ES-I3 (cell line): Measurements from ENCODE around the gene MCCC1.

ENCODE experiments used
- H3K36me3 ChIP-seq: 2 replicates; pipeline ENCODE4 v1.6.1; 2013; ENCODE audit warnings: mild to moderate bottlenecking, low read length, control low read depth, moderate library complexity; ENCODE audit not compliant: insufficient read depth
- H3K4me1 ChIP-seq: 2 replicates; pipeline ENCODE4 v1.6.1; 2013; ENCODE audit warnings: mild to moderate bottlenecking, control low read depth, low read length; ENCODE audit not compliant: insufficient read depth
- H3K9ac ChIP-seq: 2 replicates; pipeline ENCODE4 v1.6.1; 2013; ENCODE audit warnings: low read depth, mild to moderate bottlenecking, low read length, moderate library complexity
- H3K9me3 ChIP-seq: 2 replicates; pipeline ENCODE4 v1.6.1; 2013; ENCODE audit warnings: mild to moderate bottlenecking, low read length, moderate library complexity; ENCODE audit not compliant: control insufficient read depth, insufficient read depth

The MCCC1 gene

DNA sequence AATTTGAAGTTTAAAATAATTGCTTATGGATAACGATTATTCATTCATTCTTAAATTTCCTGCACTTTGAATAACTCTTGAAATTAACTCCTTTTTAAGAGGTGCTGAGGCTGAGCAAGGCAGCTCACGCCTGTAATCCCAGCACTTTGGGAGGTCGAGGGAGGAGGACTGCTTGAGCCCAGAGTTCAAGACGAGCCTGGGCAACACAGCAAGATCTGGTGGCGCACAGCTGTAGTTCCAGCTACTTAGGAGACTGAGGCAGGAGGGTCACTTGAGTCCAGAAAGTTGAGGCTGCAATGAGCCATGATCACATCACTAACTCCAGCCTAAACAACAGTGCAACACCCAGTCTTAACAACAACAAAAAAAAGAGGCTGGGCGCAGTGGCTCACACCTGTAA lies 126.9 kb downstream of the MCCC1 start:
- no peak overlapping the region for H3K9ac ChIP-seq
- H3K4me1 ChIP-seq: peaks cover 20% of the 10 kb centered on the region
- H3K36me3 ChIP-seq: no peaks in the 10 kb centered on the region
- H3K9me3 ChIP-seq: no peaks in the 10 kb centered on the region

DNA sequence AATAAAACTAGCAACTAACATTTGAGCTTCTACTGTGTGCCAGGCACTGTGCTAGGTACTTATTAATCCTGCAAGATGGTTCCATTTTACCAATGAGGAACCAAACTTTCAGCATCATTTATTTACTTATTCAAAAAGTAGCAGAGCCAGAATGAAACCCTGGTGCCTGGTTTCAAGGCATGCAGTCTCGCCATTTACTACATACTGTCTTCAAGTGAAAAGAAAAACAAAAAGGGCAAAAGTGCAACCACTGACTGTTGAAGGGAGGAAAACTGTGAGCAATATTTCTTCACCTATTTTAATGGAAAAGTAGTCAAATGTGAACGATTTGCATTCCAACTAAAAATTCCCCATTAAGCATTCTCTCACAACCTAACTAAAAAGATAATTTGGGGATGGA lies 127.7 kb downstream of the MCCC1 start:
- Histone ChIP-seq H3K9ac (no peak overlapping the region), H3K36me3 (no peaks in the 10 kb centered on the region), H3K4me1 (peaks cover 20% of the 10 kb centered on the region), H3K9me3 (no peaks in the 10 kb centered on the region)

DNA sequence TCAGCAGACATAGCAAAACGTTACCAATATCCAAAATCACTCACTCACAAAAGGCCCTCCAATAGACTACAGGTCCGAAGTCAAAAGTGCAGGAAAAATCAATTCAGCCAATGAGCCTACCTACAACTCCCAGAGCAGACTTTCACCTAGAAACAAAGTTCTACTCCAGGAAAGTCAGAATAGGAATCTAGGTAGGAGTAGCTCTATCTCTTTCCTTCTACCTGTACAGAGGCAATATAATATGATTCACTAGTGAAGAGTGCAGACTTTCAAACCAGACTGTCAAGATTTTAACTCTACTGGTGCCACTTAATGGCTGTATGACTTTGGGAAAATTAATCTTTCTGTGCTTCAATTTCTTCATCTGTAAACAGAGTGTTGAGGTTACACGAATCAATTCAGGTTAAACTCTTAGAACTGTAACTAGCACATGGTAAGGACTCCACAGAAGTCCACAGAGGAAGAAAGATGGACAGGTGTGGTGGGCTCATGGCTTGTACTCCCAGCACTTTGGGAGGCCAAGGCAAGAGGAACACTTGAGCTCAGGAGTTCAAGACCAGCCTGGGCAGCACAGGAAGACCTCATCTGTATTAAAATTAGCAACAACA lies 128.4 kb downstream of the MCCC1 start:
- no peaks in the 10 kb centered on the region for H3K9me3 ChIP-seq
- no peaks in the 10 kb centered on the region for H3K36me3 ChIP-seq
- peaks cover 20% of the 10 kb centered on the region for H3K4me1 ChIP-seq
- no peak overlapping the region for H3K9ac ChIP-seq

DNA sequence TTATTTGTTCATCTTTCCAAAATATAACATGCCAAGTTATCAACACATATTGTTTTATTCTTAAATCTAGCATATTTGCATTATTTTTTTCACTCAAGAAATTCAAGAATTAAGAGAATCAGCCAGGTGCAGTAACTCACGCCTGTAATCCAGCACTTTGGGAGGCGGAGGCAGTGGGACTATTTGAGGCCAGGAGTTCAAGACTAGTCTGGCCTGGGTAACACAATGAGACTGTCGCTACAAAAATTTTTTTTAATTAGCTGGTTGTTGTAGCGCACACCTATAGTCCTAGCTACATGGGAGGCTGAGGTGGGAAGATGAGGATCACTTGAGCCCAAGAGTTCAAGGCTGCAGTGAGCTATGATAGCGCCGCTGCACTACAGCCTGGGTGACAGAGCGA lies 129.4 kb downstream of the MCCC1 start:
- no peaks in the 10 kb centered on the region for H3K9me3 ChIP-seq
- H3K4me1 ChIP-seq: peaks cover 20% of the 10 kb centered on the region
- no peaks in the 10 kb centered on the region for H3K36me3 ChIP-seq
- no peak overlapping the region for H3K9ac ChIP-seq

DNA sequence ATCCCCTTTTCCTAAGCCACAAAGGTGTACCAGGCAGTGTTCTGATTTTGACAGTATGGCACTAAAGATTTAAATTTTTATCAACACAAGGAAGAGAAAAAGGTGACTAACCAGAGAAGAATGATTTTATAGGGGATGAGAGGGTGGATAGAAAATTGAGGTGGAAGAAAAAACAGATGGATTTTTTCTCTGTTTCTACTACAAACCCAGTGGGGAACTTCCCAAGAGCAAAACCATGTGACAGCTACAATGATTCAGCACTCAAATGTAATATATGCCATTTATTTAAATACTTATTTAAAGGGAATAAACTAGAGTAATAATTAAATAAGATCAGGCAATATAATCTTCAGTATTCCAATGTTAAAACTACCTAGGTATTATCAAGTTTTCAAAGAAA lies 130.0 kb downstream of the MCCC1 start:
- Histone ChIP-seq H3K4me1 (peaks cover 20% of the 10 kb centered on the region), H3K9me3 (no peaks in the 10 kb centered on the region), H3K9ac (no peak overlapping the region), H3K36me3 (no peaks in the 10 kb centered on the region)

DNA sequence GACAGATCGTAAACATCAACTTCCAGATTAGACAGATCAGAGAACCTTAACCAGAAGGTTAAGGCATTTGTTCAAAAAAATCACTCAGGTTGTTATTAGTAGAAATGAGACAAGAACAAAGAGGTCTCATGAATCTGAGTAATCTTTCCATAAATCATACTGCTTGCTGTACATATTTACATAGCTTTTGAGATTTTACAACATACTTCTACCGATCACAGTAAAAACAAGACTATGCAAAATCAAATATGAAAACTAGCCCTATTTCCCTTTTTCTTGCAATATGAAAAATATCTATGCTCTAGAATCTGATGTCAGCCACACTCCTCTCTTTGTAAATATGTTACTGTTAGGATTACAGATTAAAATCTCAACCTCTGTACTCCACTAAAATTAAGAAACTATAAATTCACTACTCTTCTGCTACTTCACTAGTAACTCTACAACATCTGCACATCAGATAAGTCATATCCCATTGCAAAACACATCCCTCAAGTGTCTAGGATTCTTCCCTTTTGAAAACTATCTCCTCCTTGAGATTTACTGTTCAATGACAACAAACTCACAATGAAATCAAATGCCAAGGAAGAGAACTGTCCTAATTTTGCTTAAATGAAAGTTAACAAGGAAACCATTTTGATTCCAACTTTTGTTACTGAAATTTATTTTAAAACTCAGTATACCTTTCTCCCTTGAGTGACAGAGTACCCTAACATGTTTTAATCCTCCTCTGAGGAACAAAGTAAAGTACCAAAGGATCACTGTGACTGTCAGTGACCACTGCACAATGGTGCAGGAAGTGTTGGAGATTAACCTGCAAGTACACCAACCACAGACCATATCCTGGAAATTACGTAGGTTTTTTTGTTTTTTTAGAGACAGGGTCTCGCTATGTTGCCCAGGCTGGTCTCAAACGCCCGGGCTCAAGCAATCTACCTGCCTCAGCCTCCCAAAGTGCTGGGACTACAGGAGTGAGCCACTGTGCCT lies 131.8 kb downstream of the MCCC1 start:
- Histone ChIP-seq H3K9ac (no peak overlapping the region), H3K9me3 (no peaks in the 10 kb centered on the region), H3K4me1 (peaks cover 20% of the 10 kb centered on the region), H3K36me3 (no peaks in the 10 kb centered on the region)

DNA sequence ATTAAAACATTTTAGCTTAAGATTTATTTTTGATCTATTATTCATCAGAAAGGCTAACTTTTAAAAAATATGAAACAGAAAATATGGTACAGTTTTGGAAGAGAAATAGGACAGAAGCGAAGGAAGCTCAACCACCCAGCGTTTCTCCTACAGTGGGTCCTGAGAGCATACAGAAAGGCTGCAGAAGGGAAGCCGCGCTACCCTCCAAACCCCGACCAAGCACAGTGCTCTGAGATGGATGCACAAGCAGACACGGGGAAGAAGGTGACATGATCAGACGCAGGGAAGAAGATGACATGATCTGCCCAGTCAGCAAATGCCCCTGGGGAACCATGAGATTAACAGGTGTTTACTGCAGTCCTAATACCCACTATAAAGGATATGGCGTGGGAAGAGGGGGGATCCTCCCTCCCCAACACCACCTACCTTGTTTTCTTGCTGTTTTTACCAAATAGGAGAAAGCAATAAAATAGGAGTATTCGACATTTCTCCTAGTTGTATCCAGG lies 133.4 kb downstream of the MCCC1 start:
- Histone ChIP-seq H3K9me3 (no peaks in the 10 kb centered on the region), H3K9ac (no peak overlapping the region), H3K36me3 (no peaks in the 10 kb centered on the region), H3K4me1 (peaks cover 16% of the 10 kb centered on the region)
